A172 (cell line): ENCODE results near the gene FOXN4. TPM values are rescaled to one million over a fixed set of nuclear protein-coding genes. Genes with fewer than 3 reads are reported as not detected.

Experiments
- total RNA-seq: library from RNA; depleted of rRNA; stranded (reverse); fragments of >200 nt; shearing (Covaris generic); gene quantifications from 2 replicates; pipeline ENCODE4 v1.2.3, GENCODE V29; 2014; rRNA removed

The FOXN4 gene
- total RNA-seq, 1 experiment from 2014 or later: not detected

Other genes starting within 250 kb of the FOXN4 start
- gene ALKBH2, start 215.8 kb downstream of the FOXN4 start, total RNA-seq: 21.6 and 28.9 TPM in 2 replicates
- 60.1 and 112 TPM in 2 replicates for gene UNG, start 211.7 kb downstream of the FOXN4 start, total RNA-seq
- gene ACACB, start 192.7 kb downstream of the FOXN4 start, total RNA-seq: 3.2 and 5.7 TPM in 2 replicates
- gene MYO1H, start 38.6 kb upstream of the FOXN4 start, total RNA-seq: not detected in 2 replicates
- 19.6 and 53.6 TPM in 2 replicates for gene KCTD10, start 168.0 kb upstream of the FOXN4 start, total RNA-seq
- 28.4 and 30.2 TPM in 2 replicates for gene UBE3B, start 168.3 kb upstream of the FOXN4 start, total RNA-seq